ENCODE measurements around the gene GNG7.

Gene GNG7

GRCh38 chr19:2740314-2740656, 37.8 kb upstream of the GNG7 start:
- H3K27ac ChIP-seq: no peak overlapping the region
- TF ChIP-seq CTCF (conservative IDR thresholded peaks at IDR 0.05; ENCODE audit: low read depth): no peak
- ChIA-PET POLR2A (ENCODE audit: low non-redundant PET) (no interaction called here), CTCF (interaction anchor here (0.6 to 1.2 kb wide), 4 partner anchors 16 to 79 kb away, joined by 3 to 4 read pairs (median 3); partner anchors contain the start of genes GNG7 and ZNF554)
- no peak for DNase-seq (ENCODE audit: low spot score)

GRCh38 chr19:2739602-2740313, 37.3 kb upstream of the GNG7 start, which contains the start of gene SLC39A3:
Gene SLC39A3 (minus strand): TSS chr19:2740017. CDS start chr19:2737257, 2,760 bp downstream.
- ChIA-PET POLR2A (ENCODE audit: low non-redundant PET) (interaction anchor here (0.6 to 0.7 kb wide), 2 partner anchors 19 to 278 kb away, joined by 3 to 4 read pairs; no protein-coding TSS in a partner anchor), CTCF (interaction anchor here (0.6 to 1.2 kb wide), 4 partner anchors 16 to 80 kb away, joined by 3 to 4 read pairs (median 3); partner anchors contain the start of genes GNG7 and ZNF554)
- DNase-seq (ENCODE audit: low spot score): peak; percentile 100
- no peak for TF ChIP-seq CTCF (conservative IDR thresholded peaks at IDR 0.05; ENCODE audit: low read depth)
- peak within 1 kb of the TSS; percentile 55 for H3K27ac ChIP-seq

GRCh38 chr19:2736550-2737190, 34.2 kb upstream of the GNG7 start:
- no peak for DNase-seq (ENCODE audit: low spot score)
- H3K27ac ChIP-seq: no peak overlapping the region
- CTCF ChIA-PET: no interaction called here
- POLR2A ChIA-PET (ENCODE audit: low non-redundant PET): no interaction called here
- TF ChIP-seq CTCF (conservative IDR thresholded peaks at IDR 0.05; ENCODE audit: low read depth): no peak

- H3K27ac ChIP-seq: no peak overlapping the region; the same call in 1 of the 2 replicates
- ChIA-PET POLR2A (ENCODE audit: low non-redundant PET) (no interaction called here), CTCF (no interaction called here)
- TF ChIP-seq CTCF (conservative IDR thresholded peaks at IDR 0.05; ENCODE audit: low read depth): no peak
- DNase-seq (ENCODE audit: low spot score): no peak
These were observed 32.9 kb upstream of the GNG7 start for GRCh38 chr19:2735374-2735773.

- POLR2A ChIA-PET (ENCODE audit: low non-redundant PET): no interaction called here
- no peak for DNase-seq (ENCODE audit: low spot score)
- H3K27ac ChIP-seq: peak overlapping the region; percentile 63
- no peak for TF ChIP-seq CTCF (conservative IDR thresholded peaks at IDR 0.05; ENCODE audit: low read depth)
- CTCF ChIA-PET: interaction anchor here (0.6 kb wide), 1 partner anchor 351 kb away, joined by 4 read pairs; no protein-coding TSS in a partner anchor
These were observed 32.2 kb upstream of the GNG7 start for GRCh38 chr19:2734589-2735288.

GRCh38 chr19:2733930-2734588, 31.6 kb upstream of the GNG7 start:
- ChIA-PET POLR2A (ENCODE audit: low non-redundant PET) (no interaction called here), CTCF (interaction anchor here (0.6 kb wide), 1 partner anchor 87 kb away, joined by 3 read pairs; no protein-coding TSS in a partner anchor)
- peak; percentile 42 for DNase-seq (ENCODE audit: low spot score)
- H3K27ac ChIP-seq: peak overlapping the region; percentile 63
- no peak for TF ChIP-seq CTCF (conservative IDR thresholded peaks at IDR 0.05; ENCODE audit: low read depth)

Measured in RWPE1 (cell line).